Endothelial cell of umbilical vein (primary cell): ENCODE data around the gene NR2F6. TPM values are rescaled to one million over a fixed set of nuclear protein-coding genes. Genes with fewer than 3 reads are reported as not detected.

Experiments
- BruUV-seq: library from RNA; stranded (reverse); fragments of 400-500 nt; replicated peaks from 2 replicates; lab custom pipeline; 2021; lab: Mats Ljungman, UMichigan
- CTCF ChIA-PET: fragments of 300-600, 350-600 bp; sonication (Branson Sonifier 250); formaldehyde crosslinking; loops from one replicate; lab custom pipeline; 2021; ENCODE audit warnings: antibody characterized with exemption, inconsistent platforms; lab: Charles Lee
- POLR2A ChIA-PET: fragments of 300-600, 350-600 bp; sonication (Branson Sonifier 250); formaldehyde crosslinking; loops from one replicate; lab custom pipeline; 2021; ENCODE audit warnings: antibody characterized with exemption, inconsistent platforms; lab: Charles Lee
- DNase-seq: peaks from one replicate; pipeline ENCODE4 v3.0.0-alpha.2; 2011; ENCODE audit warnings: low read depth, low spot score
- FAIRE-seq: peaks from 2 replicates; lab custom pipeline; 2011; peaks lifted over from hg19 to GRCh38; lab: Jason Lieb, UNC
- H2AFZ ChIP-seq: 2 replicates; pipeline ENCODE4 v1.6.0; 2012; ENCODE audit warnings: low read depth, low read length, control low read depth, inconsistent platforms
- H3K27ac ChIP-seq: 2 replicates; pipeline ENCODE4 v1.5.1; 2011; ENCODE audit warnings: low read depth, mild to moderate bottlenecking, control low read depth, low read length, moderate library complexity; ENCODE audit not compliant: insufficient read depth
- H3K27me3 ChIP-seq, 2 experiments: 2 replicates each; pipeline versions ENCODE4 v1.6.0 to v1.6.1; 2011; ENCODE audit warnings: low read length in 2 of 2, mixed read lengths in 1 of 2; ENCODE audit not compliant: control insufficient read depth in 2 of 2, insufficient read depth in 2 of 2
- H3K36me3 ChIP-seq, 2 experiments: 2 replicates in 1 of 2; 3 replicates in 1 of 2; pipeline ENCODE4 v1.5.1; 2011; ENCODE audit warnings: low read length in 2 of 2, mild to moderate bottlenecking in 1 of 2, moderate library complexity in 1 of 2; ENCODE audit not compliant: control insufficient read depth in 2 of 2, insufficient read depth in 2 of 2; ENCODE audit errors: extremely low read depth in 1 of 2
- H3K4me1 ChIP-seq: 3 replicates; pipeline ENCODE4 v1.5.1; 2011; ENCODE audit warnings: mild to moderate bottlenecking, low read length; ENCODE audit not compliant: control insufficient read depth, insufficient read depth; ENCODE audit errors: extremely low read depth
- H3K4me2 ChIP-seq: 2 replicates; pipeline ENCODE4 v1.6.1; 2011; ENCODE audit warnings: low read length, control low read depth, mixed read lengths; ENCODE audit not compliant: insufficient read depth
- H3K4me3 ChIP-seq, 3 experiments: fragments of 200-600 bp in 1 of 3; sonication (generic), shearing (Covaris generic) in 1 of 3; replicated peaks in 1 of 3; 2 replicates each; pipeline ENCODE4 v1.5.1; 2011 to 2016; ENCODE audit warnings: control low read depth in 3 of 3, low read length in 3 of 3, mild to moderate bottlenecking in 2 of 3, inconsistent platforms in 1 of 3, low read depth in 1 of 3, moderate library complexity in 1 of 3; ENCODE audit not compliant: insufficient read depth in 1 of 3
- H3K79me2 ChIP-seq: 2 replicates; pipeline ENCODE4 v1.6.0; 2012; ENCODE audit warnings: low read length, inconsistent platforms; ENCODE audit not compliant: control insufficient read depth, insufficient read depth
- H3K9ac ChIP-seq: replicated peaks from 2 replicates; pipeline ENCODE3; 2011; ENCODE audit warnings: low read length, control low read depth; ENCODE audit not compliant: insufficient read depth; ENCODE audit errors: extremely low read depth
- H3K9me1 ChIP-seq: replicated peaks from 3 replicates; pipeline ENCODE4 v1.6.0; 2011; ENCODE audit warnings: mild to moderate bottlenecking, low read length; ENCODE audit not compliant: control insufficient read depth, insufficient read depth; ENCODE audit errors: extremely low read depth
- H3K9me3 ChIP-seq: replicated peaks from 2 replicates; pipeline ENCODE4 v1.5.1; 2012; ENCODE audit warnings: low read length, inconsistent platforms; ENCODE audit not compliant: control insufficient read depth, insufficient read depth
- H4K20me1 ChIP-seq: replicated peaks from 2 replicates; pipeline ENCODE3; 2011; ENCODE audit warnings: mild to moderate bottlenecking, low read length; ENCODE audit not compliant: control insufficient read depth, insufficient read depth; ENCODE audit errors: extremely low read depth
- CTCF ChIP-seq, 2 donors: IDR thresholded peaks; 1 replicate in 1 of 2; 2 replicates in 1 of 2; pipeline ENCODE4 v1.5.1; 2011; ENCODE audit warnings: low read length in 2 of 2, mild to moderate bottlenecking in 2 of 2, moderate library complexity in 2 of 2, control low read depth in 1 of 2, inconsistent platforms in 1 of 2, low read depth in 1 of 2; ENCODE audit not compliant: insufficient read depth in 1 of 2; ENCODE audit errors: extremely low read depth in 1 of 2
- EZH2 ChIP-seq: IDR thresholded peaks from 2 replicates; pipeline ENCODE4 v1.6.1; 2012; ENCODE audit warnings: borderline replicate concordance, low read depth, mild to moderate bottlenecking, moderate library complexity, low read length, inconsistent platforms; ENCODE audit not compliant: severe bottlenecking
- FOS ChIP-seq: IDR thresholded peaks from 2 replicates; pipeline ENCODE4 v1.6.1; 2011; ENCODE audit warnings: mild to moderate bottlenecking, low read length, moderate library complexity, borderline replicate concordance; ENCODE audit not compliant: insufficient read depth
- GATA2 ChIP-seq: IDR thresholded peaks from 2 replicates; pipeline ENCODE4 v1.7.0; 2011; ENCODE audit warnings: low read depth, mild to moderate bottlenecking, moderate library complexity, mixed read lengths, low read length; ENCODE audit not compliant: insufficient read length, insufficient read depth
- JUN ChIP-seq: IDR thresholded peaks from 2 replicates; pipeline ENCODE4 v1.6.1; 2011; ENCODE audit warnings: borderline replicate concordance, low read depth; ENCODE audit not compliant: insufficient read length, insufficient read depth
- MAX ChIP-seq: IDR thresholded peaks from 2 replicates; pipeline ENCODE4 v1.6.1; 2011; ENCODE audit not compliant: insufficient read depth, insufficient read length
- MYC ChIP-seq: IDR thresholded peaks from one replicate; pipeline ENCODE4 v1.6.1; 2011; ENCODE audit warnings: mild to moderate bottlenecking, low read depth, low read length
- POLR2A ChIP-seq: IDR thresholded peaks from 2 replicates; pipeline ENCODE4 v1.6.1; 2012; ENCODE audit warnings: low read depth, mild to moderate bottlenecking, control low read depth, low read length
- POLR2AphosphoS5 ChIP-seq: IDR thresholded peaks from 2 replicates; pipeline ENCODE4 v1.6.1; 2012; ENCODE audit warnings: low read depth, mild to moderate bottlenecking, control low read depth, low read length, moderate library complexity; ENCODE audit not compliant: insufficient read depth
- dilution Hi-C: fragments of 300-500 bp; cut with MboI; formaldehyde crosslinking; loops from one replicate; pipeline ENCODE4 v1.15.0; 2019; ENCODE audit warnings: low sequenced_read_pairs; ENCODE audit not compliant: extremely low pct_ligation_motif_present
- intact Hi-C: fragments of 100-400 bp; cut with micrococcal nuclease; formaldehyde crosslinking; loops from one replicate; pipeline ENCODE4 v1.10.0; 2022
- polyA plus RNA-seq, 4 experiments: library from polyadenylated mRNA; depleted of rRNA in 3 of 4; stranded (reverse) in 3 of 4; unstranded in 1 of 4; fragments of >200 nt; gene quantifications; 2 replicates each; pipeline versions ENCODE4 v1.2.1 to v1.2.3, GENCODE V29; 2011 to 2012; ENCODE audit warnings: missing spikeins in 1 of 4
- total RNA-seq: library from RNA; stranded (reverse); gene quantifications from 2 replicates; pipeline ENCODE4 v1.2.3, GENCODE V29; 2021

Gene NR2F6
- total and polyA plus RNA-seq, 2 donors (not counting 3 experiments of a cell fraction or from before 2014, with no cell fraction given) = 36.1 to 38.9 TPM

GRCh38 chr19:17235300-17235970, 10.3 kb downstream of the NR2F6 start:
- H3K9me1 ChIP-seq = no peaks in the 10 kb centered on the region
- peaks cover 4 to 11% of the 10 kb centered on the region in 2 experiments for H3K36me3 ChIP-seq
- DNase-seq = peak; percentile 80
- peaks cover 11% of the 10 kb centered on the region for H3K4me1 ChIP-seq
- POLR2A ChIA-PET = interaction anchor here (1.0 to 1.1 kb wide), 2 partner anchors 9 to 46 kb away, joined by 4 to 5 read pairs; partner anchors contain the start of genes ANKLE1 and OCEL1
- FAIRE-seq = peak; percentile 67
- no peaks in the 10 kb centered on the region for H3K9me3 ChIP-seq
- no peaks in the 10 kb centered on the region for H3K27me3 ChIP-seq
- peak overlapping the region; percentile 24 to 46 (median 45) for H3K4me3 ChIP-seq
- CTCF ChIA-PET = interaction anchor here (0.6 to 1.8 kb wide), 20 partner anchors 8 to 521 kb away, joined by 3 to 16 read pairs (median 4); partner anchors contain the start of genes BABAM1, OCEL1 and USE1
- TF ChIP-seq POLR2A (no peak), GATA2 (no peak), JUN (no peak), POLR2AphosphoS5 (peak; percentile 33), FOS (no peak), CTCF (IDR thresholded peaks at IDR 0.05; ENCODE audit: extremely low read depth in 1 of 2, insufficient read depth in 1 of 2, low read depth in 1 of 2, low read length in 2 of 2) (peak; percentile 35 to 66), MYC (peak; percentile 84), EZH2 (no peak), MAX (peak; percentile 42)
- dilution Hi-C loops (no loop called here), intact Hi-C loops (loop anchor here (1.0 to 2.0 kb wide), 2 partner anchors 30 to 31 kb away; partner anchors contain the start of gene BABAM1)
- peaks cover 18% of the 10 kb centered on the region for H3K79me2 ChIP-seq
- no TSS peak for BruUV-seq
- H3K9ac ChIP-seq = peak overlapping the region; percentile 13
- H2AFZ ChIP-seq = peak overlapping the region; percentile 31
- no peaks in the 10 kb centered on the region for H4K20me1 ChIP-seq
- peak overlapping the region; percentile 88 for H3K4me2 ChIP-seq
- H3K27ac ChIP-seq = no peak overlapping the region
